Muscle layer of duodenum (tissue), 2 donors: ENCODE data around the gene SFTPA2.
"Not testable (repeated sequence)": the region's sequence is repeated elsewhere in the genome, so short reads cannot be mapped to it uniquely, and the experiment has no call there.

Experiments used
- H3K27ac ChIP-seq: one replicate; pipeline ENCODE4 v1.7.0; 2013; ENCODE audit warnings: mild to moderate bottlenecking, low read length
- H3K27me3 ChIP-seq: one replicate; pipeline ENCODE4 v1.7.0; 2013; ENCODE audit warnings: low read depth, mild to moderate bottlenecking, control low read depth, low read length
- H3K36me3 ChIP-seq, 2 donors: one replicate each; pipeline ENCODE4 v1.7.0; 2013; ENCODE audit warnings: low read length in 2 of 2, control low read depth in 1 of 2, mild to moderate bottlenecking in 1 of 2; ENCODE audit not compliant: insufficient read depth in 2 of 2, control insufficient read depth in 1 of 2
- H3K4me1 ChIP-seq, 2 donors: one replicate each; pipeline ENCODE4 v1.7.0; 2013; ENCODE audit warnings: low read length in 2 of 2, mild to moderate bottlenecking in 2 of 2, control low read depth in 1 of 2, moderate library complexity in 1 of 2; ENCODE audit not compliant: insufficient read depth in 2 of 2, control insufficient read depth in 1 of 2
- H3K4me3 ChIP-seq, 2 donors: one replicate each; pipeline ENCODE4 v1.7.0; 2013; ENCODE audit warnings: low read length in 2 of 2, low read depth in 1 of 2, mild to moderate bottlenecking in 1 of 2
- H3K9me3 ChIP-seq, 2 donors: one replicate each; pipeline ENCODE4 v1.7.0; 2013; ENCODE audit warnings: low read length in 2 of 2, control low read depth in 1 of 2, mild to moderate bottlenecking in 1 of 2; ENCODE audit not compliant: control insufficient read depth in 1 of 2
- donor health status: healthy.

Gene SFTPA2

DNA sequence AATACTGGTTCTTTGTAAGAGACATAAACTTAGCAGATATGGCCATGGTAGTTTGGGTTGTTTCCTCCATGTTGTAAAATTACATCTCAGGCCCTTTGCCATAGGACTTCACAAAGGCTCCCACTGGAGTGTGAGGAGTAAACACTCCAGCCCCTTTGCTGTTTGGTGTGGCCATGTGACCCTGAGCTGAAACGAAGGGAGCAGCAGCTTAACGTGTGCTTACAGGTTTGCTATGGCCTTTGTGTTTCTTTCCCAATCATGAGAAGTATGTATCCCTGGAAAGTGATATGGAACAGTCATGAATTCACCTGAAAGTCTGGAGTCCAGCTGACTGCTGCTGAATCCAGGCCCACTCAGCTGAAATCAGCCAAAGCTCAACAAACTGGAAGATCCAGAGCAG, 26.7 kb upstream of the SFTPA2 start:
- H3K36me3 ChIP-seq = no peaks in the 10 kb centered on the region
- no peak overlapping the region for H3K4me3 ChIP-seq
- H3K27ac ChIP-seq = no peak overlapping the region
- H3K27me3 ChIP-seq = no peaks in the 10 kb centered on the region
- H3K9me3 ChIP-seq = no peaks in the 10 kb centered on the region
- no peaks in the 10 kb centered on the region for H3K4me1 ChIP-seq

DNA sequence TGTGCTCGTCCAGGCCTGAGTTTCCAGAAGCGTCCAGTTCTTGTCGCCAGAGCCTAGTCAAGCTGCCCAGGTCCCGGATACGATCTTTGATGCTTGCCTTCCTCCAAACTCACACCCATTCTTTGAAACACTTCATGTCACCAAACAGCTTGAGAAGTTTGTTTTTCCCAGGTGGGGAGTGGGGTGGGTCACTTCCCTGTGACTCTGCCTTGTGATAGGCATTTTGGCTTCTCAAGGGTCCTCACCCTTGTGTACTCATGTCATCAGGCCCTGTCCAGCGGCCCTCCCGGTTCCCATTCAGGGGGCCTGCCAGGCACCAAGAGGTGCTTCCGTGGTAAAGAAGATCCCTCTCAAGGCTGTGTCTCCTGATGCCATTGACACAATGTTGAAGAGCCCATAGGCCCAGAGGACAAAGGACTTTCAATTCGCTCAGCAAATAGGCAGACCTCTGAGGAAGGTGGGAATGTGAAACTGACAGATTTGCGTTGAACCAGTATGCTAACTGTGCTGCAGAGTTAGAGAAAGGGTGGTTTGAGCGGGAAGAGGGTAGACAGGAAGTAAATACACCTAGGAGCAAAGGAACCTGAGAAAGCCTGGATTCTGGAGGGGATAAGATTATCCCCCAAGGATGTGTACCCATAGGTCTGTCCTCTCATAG, 25.8 kb upstream of the SFTPA2 start:
- Histone ChIP-seq H3K27me3 (no peaks in the 10 kb centered on the region), H3K4me3 (no peak overlapping the region), H3K9me3 (no peaks in the 10 kb centered on the region), H3K36me3 (no peaks in the 10 kb centered on the region), H3K27ac (no peak overlapping the region), H3K4me1 (no peaks in the 10 kb centered on the region)

- Histone ChIP-seq H3K4me1 (no peaks in the 10 kb centered on the region), H3K27me3 (no peaks in the 10 kb centered on the region), H3K4me3 (no peak overlapping the region), H3K27ac (no peak overlapping the region), H3K9me3 (no peaks in the 10 kb centered on the region), H3K36me3 (no peaks in the 10 kb centered on the region)
Observed at GRCh38 chr10:79583488-79584024, 23.3 kb upstream of the SFTPA2 start.

DNA sequence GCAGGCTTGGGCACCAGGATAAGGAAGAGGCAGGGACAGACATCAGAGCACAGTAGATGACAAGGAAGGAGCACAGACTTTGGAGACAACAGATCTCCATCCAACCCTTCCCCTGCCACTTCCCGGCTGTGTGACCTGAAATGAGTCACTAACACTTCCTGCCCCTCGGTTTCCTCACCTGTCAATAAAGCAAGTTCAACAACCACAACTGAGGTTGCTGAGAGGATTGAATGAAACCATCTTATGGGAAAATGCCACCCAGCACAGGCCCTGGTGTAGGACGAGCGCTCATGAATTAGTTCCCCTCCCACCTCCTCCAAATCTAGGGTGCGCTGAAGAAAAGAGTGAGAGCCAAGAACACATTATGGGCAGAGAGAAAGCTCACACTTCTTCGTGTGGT, 22.7 kb upstream of the SFTPA2 start:
- not testable (repeated sequence) for H3K27ac ChIP-seq, H3K4me3 ChIP-seq, H3K9me3 ChIP-seq, H3K36me3 ChIP-seq, H3K4me1 ChIP-seq, H3K27me3 ChIP-seq

- Histone ChIP-seq H3K4me3 (no peak overlapping the region), H3K27ac (no peak overlapping the region), H3K4me1 (no peaks in the 10 kb centered on the region), H3K9me3 (no peaks in the 10 kb centered on the region), H3K27me3 (no peaks in the 10 kb centered on the region), H3K36me3 (no peaks in the 10 kb centered on the region)
Observed at GRCh38 chr10:79582096-79582495, 21.9 kb upstream of the SFTPA2 start.

DNA sequence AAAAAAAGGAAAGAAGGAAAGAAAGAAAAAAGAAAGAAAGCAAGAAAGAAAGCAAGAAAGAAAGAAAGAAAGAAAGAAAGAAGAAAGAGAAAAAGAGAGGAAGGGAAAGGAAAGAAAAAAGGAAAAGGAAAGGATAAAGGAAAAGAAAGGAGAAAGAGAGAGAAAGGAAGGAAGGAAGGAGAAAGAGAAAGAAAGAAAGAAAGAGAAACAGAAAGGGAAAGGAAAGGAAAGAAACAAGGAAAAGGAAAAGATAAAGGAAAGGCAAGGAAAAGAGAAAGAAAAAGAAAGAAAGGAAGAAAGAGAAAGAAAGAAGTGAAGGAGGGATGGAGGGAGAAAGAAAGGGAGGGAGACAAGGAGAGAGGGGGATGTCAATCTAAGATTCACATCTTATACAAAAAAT, 20.8 kb upstream of the SFTPA2 start:
- Histone ChIP-seq H3K9me3 (no peaks in the 10 kb centered on the region), H3K4me1 (no peaks in the 10 kb centered on the region), H3K27me3 (no peaks in the 10 kb centered on the region), H3K36me3 (no peaks in the 10 kb centered on the region), H3K27ac (no peak overlapping the region), H3K4me3 (no peak overlapping the region)

DNA sequence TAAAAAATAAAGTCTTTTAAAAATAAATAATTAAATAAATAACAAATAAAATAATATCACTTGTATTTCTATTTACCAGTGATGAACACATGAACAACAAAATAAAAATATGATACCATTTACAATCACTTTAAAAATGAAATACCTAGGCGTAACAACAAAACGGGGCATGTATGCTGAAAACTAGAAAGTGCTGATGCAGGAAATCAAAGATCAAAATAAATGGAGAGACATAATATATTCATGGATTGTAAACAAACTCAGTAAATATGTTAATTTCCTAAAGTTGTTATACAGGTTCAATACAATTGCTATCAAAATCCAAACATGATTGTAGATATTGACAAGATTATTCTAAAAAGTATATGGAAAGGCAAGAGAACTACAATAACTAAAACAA, 19.2 kb upstream of the SFTPA2 start:
- H3K27me3 ChIP-seq = no peaks in the 10 kb centered on the region
- no peak overlapping the region for H3K4me3 ChIP-seq
- no peak overlapping the region for H3K27ac ChIP-seq
- peaks cover 0 to 2% of the 10 kb centered on the region in 2 donors for H3K9me3 ChIP-seq
- no peaks in the 10 kb centered on the region for H3K4me1 ChIP-seq
- no peaks in the 10 kb centered on the region for H3K36me3 ChIP-seq

GRCh38 chr10:79570624-79571023, 10.4 kb upstream of the SFTPA2 start:
- not testable (repeated sequence) for H3K9me3 ChIP-seq, H3K27me3 ChIP-seq, H3K36me3 ChIP-seq, H3K4me1 ChIP-seq, H3K4me3 ChIP-seq, H3K27ac ChIP-seq

DNA sequence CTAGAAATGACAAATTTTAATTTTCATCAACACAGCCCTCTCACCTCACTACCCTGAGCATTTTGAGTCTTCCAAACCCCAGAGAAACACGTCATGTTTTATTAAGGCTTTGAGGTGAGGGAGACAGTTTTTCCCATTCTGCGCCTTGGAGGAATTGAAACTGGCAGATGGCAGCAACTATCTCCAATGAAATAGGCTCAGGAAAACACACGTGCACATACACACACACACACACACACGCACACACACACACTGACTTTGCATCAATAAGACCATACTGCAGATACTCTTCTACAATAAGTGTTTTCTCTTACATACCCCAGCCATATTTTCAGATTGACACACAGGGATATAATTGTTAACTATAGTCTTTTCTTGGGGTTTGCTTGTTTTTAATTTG, 3.2 kb upstream of the SFTPA2 start:
- Histone ChIP-seq H3K36me3 (no peaks in the 10 kb centered on the region), H3K9me3 (no peaks in the 10 kb centered on the region), H3K27me3 (no peaks in the 10 kb centered on the region), H3K4me3 (no peak overlapping the region), H3K4me1 (peaks cover 0 to 6% of the 10 kb centered on the region in 2 donors), H3K27ac (no peak overlapping the region)

GRCh38 chr10:79562135-79562756, 2.0 kb upstream of the SFTPA2 start:
- H3K27me3 ChIP-seq = no peaks in the 10 kb centered on the region
- no peaks in the 10 kb centered on the region for H3K36me3 ChIP-seq
- H3K4me1 ChIP-seq = peaks cover 0 to 6% of the 10 kb centered on the region in 2 donors
- no peak overlapping the region for H3K27ac ChIP-seq
- peak overlapping the region; percentile 27 to 34 for H3K4me3 ChIP-seq
- no peaks in the 10 kb centered on the region for H3K9me3 ChIP-seq

- H3K4me3 ChIP-seq = no peak overlapping the region
- no peak overlapping the region for H3K27ac ChIP-seq
Observed at GRCh38 chr10:79561257-79561656, 1.1 kb upstream of the SFTPA2 start.

GRCh38 chr10:79559726-79560125, 481 bp downstream of the SFTPA2 start:
- no peaks in the 10 kb centered on the region for H3K36me3 ChIP-seq
- no peak overlapping the region for H3K4me3 ChIP-seq
- peaks cover 0 to 6% of the 10 kb centered on the region in 2 donors for H3K4me1 ChIP-seq
- no peaks in the 10 kb centered on the region for H3K9me3 ChIP-seq
- no peak overlapping the region for H3K27ac ChIP-seq
- H3K27me3 ChIP-seq = no peaks in the 10 kb centered on the region

More at GRCh38 chr10:79561257-79561656, 1.1 kb upstream of the SFTPA2 start:
- Histone ChIP-seq H3K36me3 (no peaks in the 10 kb centered on the region), H3K9me3 (no peaks in the 10 kb centered on the region), H3K4me1 (peaks cover 0 to 6% of the 10 kb centered on the region in 2 donors), H3K27me3 (no peaks in the 10 kb centered on the region)
